Natural killer cell (primary cell): ENCODE data around the gene STK16. TPM values are rescaled to one million over a fixed set of nuclear protein-coding genes. Genes with fewer than 3 reads are reported as not detected.

Experiments used
- ATAC-seq, 3 donors: fragments of 150-1000 bp in 2 of 3; fragments of 200-7000 bp in 1 of 3; cut with Tn5 transposase; 1 replicate in 1 of 3; 2 replicates in 2 of 3; pipeline ENCODE4 v1.10.0; 2021; ENCODE audit warnings: mild to moderate bottlenecking in 2 of 3, moderate library complexity in 2 of 3
- DNase-seq, 2 donors: peaks; one replicate each; pipeline versions ENCODE4 v3.0.0 to v3.0.0-alpha.2; 2013 to 2021; ENCODE audit warnings: mixed read lengths in 1 of 2
- H3K27ac ChIP-seq: one replicate; pipeline ENCODE4 v1.5.1; 2013; ENCODE audit warnings: mild to moderate bottlenecking, low read length
- H3K27me3 ChIP-seq: one replicate; pipeline ENCODE4 v1.6.1; 2013; ENCODE audit warnings: low read length; ENCODE audit not compliant: control insufficient read depth, insufficient read depth
- H3K36me3 ChIP-seq: one replicate; pipeline ENCODE4 v1.6.1; 2013; ENCODE audit warnings: low read length; ENCODE audit not compliant: control insufficient read depth, insufficient read depth
- H3K4me1 ChIP-seq: one replicate; pipeline ENCODE4 v1.6.1; 2013; ENCODE audit warnings: low read length; ENCODE audit not compliant: control insufficient read depth, insufficient read depth
- H3K4me3 ChIP-seq: one replicate; pipeline ENCODE4 v1.5.1; 2013; ENCODE audit warnings: low read length
- H3K9me3 ChIP-seq: one replicate; pipeline ENCODE4 v1.6.1; 2013; ENCODE audit warnings: low read length; ENCODE audit not compliant: control insufficient read depth, insufficient read depth
- H3K27ac Mint-ChIP-seq, 2 donors: one replicate each; pipeline ENCODE4 v1.8.0; 2022; ENCODE audit warnings: mild to moderate bottlenecking in 2 of 2, mixed read lengths in 2 of 2, moderate library complexity in 1 of 2
- H3K27me3 Mint-ChIP-seq, 2 donors: one replicate each; pipeline ENCODE4 v1.8.0; 2022; ENCODE audit warnings: low read depth in 2 of 2, mixed read lengths in 2 of 2
- H3K36me3 Mint-ChIP-seq: one replicate; pipeline ENCODE4 v1.8.0; 2022; ENCODE audit warnings: mixed read lengths
- H3K4me1 Mint-ChIP-seq, 2 donors: one replicate each; pipeline ENCODE4 v1.8.0; 2022; ENCODE audit warnings: mixed read lengths in 2 of 2
- H3K4me3 Mint-ChIP-seq: one replicate; pipeline ENCODE4 v1.8.0; 2022; ENCODE audit warnings: mild to moderate bottlenecking, moderate library complexity, mixed read lengths
- H3K9me3 Mint-ChIP-seq, 2 donors: one replicate each; pipeline ENCODE4 v1.8.0; 2022; ENCODE audit warnings: mixed read lengths in 2 of 2
- WGBS: methylation state at CpG from one replicate; pipeline ENCODE4 v1.1.7; 2013; ENCODE audit warnings: missing lambda C conversion rate; ENCODE audit not compliant: insufficient coverage; 5-methylcytosine and 5-hydroxymethylcytosine counted together
- intact Hi-C: fragments of 100-400 bp; cut with micrococcal nuclease; formaldehyde crosslinking; loops from one replicate; pipeline ENCODE4 v1.14.2; 2022
- total RNA-seq, 4 donors: library from RNA; stranded (reverse); fragments of 120-200 nt in 1 of 4; gene quantifications; one replicate each; pipeline versions ENCODE4 v1.2.3 to v1.2.4, GENCODE V29; 2013 to 2022
- TF ChIP-seq, protein P1 (sequence below): fragments of 200-600 bp; IDR thresholded peaks from one replicate; pipeline ENCODE4 v1.8.0; 2022; ENCODE audit warnings: antibody characterized with exemption

The STK16 gene
- total RNA-seq, 3 donors from 2014 or later (not counting 1 experiment from before 2014, with no cell fraction given): 28.7 to 32.5 (median 32.4) TPM

DNA sequence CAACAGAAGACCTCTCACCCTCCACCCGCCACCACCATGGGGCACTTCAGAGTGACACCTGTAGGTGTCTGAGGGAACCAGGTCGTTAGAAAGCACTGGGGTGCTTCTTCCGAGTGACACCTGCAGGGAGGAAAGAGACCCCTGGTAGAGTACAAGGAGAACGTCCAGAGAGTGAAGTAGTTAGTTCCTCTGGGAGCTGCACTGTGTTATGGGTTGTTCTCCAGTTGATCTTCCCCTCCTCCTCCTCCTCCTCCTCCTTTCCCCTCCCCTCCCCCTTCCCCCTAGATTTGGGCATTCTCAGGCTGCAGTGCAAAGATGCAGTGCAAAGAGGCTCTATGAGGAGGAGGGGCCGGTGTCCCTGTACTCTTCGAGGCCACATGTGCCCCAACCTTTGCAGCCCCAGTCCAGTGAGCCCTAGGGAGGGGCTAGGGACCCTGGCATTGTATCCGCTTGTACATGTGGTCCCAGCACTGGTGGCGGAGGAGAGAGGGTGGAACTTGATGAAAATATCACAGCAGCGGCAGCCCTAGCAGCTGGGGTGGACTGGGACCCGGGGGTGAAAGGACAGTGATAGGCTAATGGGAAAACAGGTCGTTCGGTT is 34.7 kb downstream of the STK16 start:
- peaks cover 35 to 47% of the 10 kb centered on the region in 2 donors for H3K4me1 Mint-ChIP-seq
- H3K36me3 Mint-ChIP-seq: no peaks in the 10 kb centered on the region
- Histone ChIP-seq H3K4me1 (peaks cover 30% of the 10 kb centered on the region), H3K4me3 (peak overlapping the region; percentile 79), H3K27me3 (no peaks in the 10 kb centered on the region), H3K9me3 (no peaks in the 10 kb centered on the region), H3K27ac (peak overlapping the region; percentile 99), H3K36me3 (peaks cover 37% of the 10 kb centered on the region)
- TF ChIP-seq, protein P1, sequence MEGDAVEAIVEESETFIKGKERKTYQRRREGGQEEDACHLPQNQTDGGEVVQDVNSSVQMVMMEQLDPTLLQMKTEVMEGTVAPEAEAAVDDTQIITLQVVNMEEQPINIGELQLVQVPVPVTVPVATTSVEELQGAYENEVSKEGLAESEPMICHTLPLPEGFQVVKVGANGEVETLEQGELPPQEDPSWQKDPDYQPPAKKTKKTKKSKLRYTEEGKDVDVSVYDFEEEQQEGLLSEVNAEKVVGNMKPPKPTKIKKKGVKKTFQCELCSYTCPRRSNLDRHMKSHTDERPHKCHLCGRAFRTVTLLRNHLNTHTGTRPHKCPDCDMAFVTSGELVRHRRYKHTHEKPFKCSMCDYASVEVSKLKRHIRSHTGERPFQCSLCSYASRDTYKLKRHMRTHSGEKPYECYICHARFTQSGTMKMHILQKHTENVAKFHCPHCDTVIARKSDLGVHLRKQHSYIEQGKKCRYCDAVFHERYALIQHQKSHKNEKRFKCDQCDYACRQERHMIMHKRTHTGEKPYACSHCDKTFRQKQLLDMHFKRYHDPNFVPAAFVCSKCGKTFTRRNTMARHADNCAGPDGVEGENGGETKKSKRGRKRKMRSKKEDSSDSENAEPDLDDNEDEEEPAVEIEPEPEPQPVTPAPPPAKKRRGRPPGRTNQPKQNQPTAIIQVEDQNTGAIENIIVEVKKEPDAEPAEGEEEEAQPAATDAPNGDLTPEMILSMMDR: peak; percentile 40
- DNase-seq (no peak), ATAC-seq (no peak)
- intact Hi-C loops: loop anchor here (1.0 kb wide), 7 partner anchors 15 to 120 kb away; partner anchors contain the start of genes ANKZF1, ATG9A, NHEJ1 and ZFAND2B
- no peaks in the 10 kb centered on the region for H3K27me3 Mint-ChIP-seq
- peak overlapping the region; percentile 97 to 99 for H3K27ac Mint-ChIP-seq
- peak overlapping the region; percentile 94 for H3K4me3 Mint-ChIP-seq
- no peaks in the 10 kb centered on the region for H3K9me3 Mint-ChIP-seq
- 69% methylated on average over 11 of the region's 12 CpGs for WGBS

DNA sequence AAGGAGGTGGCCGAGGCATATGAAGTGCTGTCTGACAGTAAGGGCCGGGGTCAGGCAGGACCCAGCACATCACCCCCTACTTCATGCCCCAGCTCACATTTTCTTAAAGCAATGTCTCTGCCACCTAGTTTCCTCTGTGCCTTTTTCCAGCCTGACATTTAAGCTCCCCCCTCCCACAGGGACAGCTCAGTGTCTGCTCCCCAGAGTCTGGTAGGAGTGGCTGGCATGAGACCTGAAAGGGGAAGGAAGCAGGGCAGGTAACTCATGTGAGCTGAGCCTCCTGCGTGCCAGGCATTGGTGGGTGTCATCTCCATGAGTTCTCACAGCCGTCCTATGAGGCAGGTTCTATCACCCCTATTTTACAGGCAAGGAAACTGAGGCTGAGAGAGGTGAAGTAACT is 35.4 kb downstream of the STK16 start:
- Mint-ChIP-seq H3K9me3 (no peaks in the 10 kb centered on the region), H3K4me3 (peak overlapping the region; percentile 53), H3K4me1 (peaks cover 35 to 47% of the 10 kb centered on the region in 2 donors), H3K36me3 (no peaks in the 10 kb centered on the region), H3K27me3 (no peaks in the 10 kb centered on the region), H3K27ac (peak overlapping the region; percentile 97 to 99)
- ATAC-seq (no peak), DNase-seq (no peak)
- Histone ChIP-seq H3K27ac (peak overlapping the region; percentile 99), H3K4me3 (no peak overlapping the region), H3K27me3 (no peaks in the 10 kb centered on the region), H3K4me1 (peaks cover 30% of the 10 kb centered on the region), H3K9me3 (no peaks in the 10 kb centered on the region), H3K36me3 (peaks cover 43% of the 10 kb centered on the region)
- 97% methylated on average over 4 of the region's 4 CpGs for WGBS
- intact Hi-C loops: no loop called here
- TF ChIP-seq, protein P1: no peak

DNA sequence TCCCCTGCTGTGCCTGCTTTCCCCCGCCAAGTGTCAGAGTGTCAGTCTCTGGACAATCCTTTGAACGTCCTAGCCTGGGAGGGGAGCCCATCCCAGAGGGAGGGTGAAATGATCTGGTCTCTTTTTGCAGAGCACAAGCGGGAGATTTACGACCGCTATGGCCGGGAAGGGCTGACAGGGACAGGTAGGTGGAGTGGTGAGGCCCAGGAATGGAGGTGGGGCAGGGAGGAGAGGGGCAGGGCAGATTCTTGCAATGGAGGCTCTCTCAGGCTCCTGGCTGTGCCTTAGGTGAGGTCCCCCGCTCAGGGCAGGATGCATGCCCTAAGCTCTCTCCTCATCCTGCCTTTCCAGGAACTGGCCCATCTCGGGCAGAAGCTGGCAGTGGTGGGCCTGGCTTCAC is 36.3 kb downstream of the STK16 start:
- Histone ChIP-seq H3K9me3 (no peaks in the 10 kb centered on the region), H3K27me3 (no peaks in the 10 kb centered on the region), H3K4me3 (no peak overlapping the region), H3K36me3 (peaks cover 47% of the 10 kb centered on the region), H3K4me1 (peaks cover 30% of the 10 kb centered on the region), H3K27ac (no peak overlapping the region)
- H3K27ac Mint-ChIP-seq: peak overlapping the region; percentile 97 to 99
- no peaks in the 10 kb centered on the region for H3K9me3 Mint-ChIP-seq
- 91% methylated on average over 8 of the region's 8 CpGs for WGBS
- DNase-seq (no peak), ATAC-seq (no peak)
- peak overlapping the region; percentile 9 for H3K4me3 Mint-ChIP-seq
- TF ChIP-seq, protein P1: no peak
- no peaks in the 10 kb centered on the region for H3K27me3 Mint-ChIP-seq
- intact Hi-C loops: no loop called here
- H3K36me3 Mint-ChIP-seq: no peaks in the 10 kb centered on the region
- peaks cover 35 to 47% of the 10 kb centered on the region in 2 donors for H3K4me1 Mint-ChIP-seq

DNA sequence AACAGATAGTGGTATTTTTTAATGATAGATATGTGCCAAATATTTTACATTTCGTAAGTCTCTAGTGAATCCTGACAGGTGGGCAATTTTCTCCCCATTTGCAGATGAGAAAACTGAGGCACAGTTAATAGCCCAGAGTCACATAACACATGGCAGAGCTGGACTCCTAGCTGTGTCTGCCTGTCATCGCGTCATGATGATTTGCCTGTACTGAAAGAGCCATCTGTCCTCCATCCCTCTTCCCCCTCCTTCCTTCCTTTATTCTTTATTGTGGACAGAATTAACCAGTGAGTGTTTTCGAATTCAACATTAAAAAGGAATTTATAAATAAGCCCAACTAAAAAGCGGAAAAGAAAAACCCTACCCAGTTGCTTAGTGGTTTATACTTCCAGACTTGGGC is 37.1 kb downstream of the STK16 start:
- intact Hi-C loops: no loop called here
- DNase-seq: no peak
- Histone ChIP-seq H3K27ac (no peak overlapping the region), H3K4me3 (no peak overlapping the region), H3K36me3 (peaks cover 50% of the 10 kb centered on the region), H3K4me1 (peaks cover 30% of the 10 kb centered on the region), H3K27me3 (no peaks in the 10 kb centered on the region), H3K9me3 (no peaks in the 10 kb centered on the region)
- TF ChIP-seq, protein P1: no peak
- Mint-ChIP-seq H3K36me3 (no peaks in the 10 kb centered on the region), H3K27me3 (no peaks in the 10 kb centered on the region), H3K27ac (peak overlapping the region; percentile 97 to 99), H3K4me3 (no peak overlapping the region), H3K4me1 (peaks cover 32 to 45% of the 10 kb centered on the region in 2 donors), H3K9me3 (no peaks in the 10 kb centered on the region)
- 100% methylated on average over 4 of the region's 5 CpGs for WGBS
- no peak for ATAC-seq
